ENCODE data around the gene MAGEF1.

GRCh38 chr3:184759666-184760200 lies 47.9 kb upstream of the MAGEF1 start:
- TF ChIP-seq RAD21 (IDR thresholded peaks at IDR 0.05; ENCODE audit: insufficient read depth, low read depth, low read length) (no peak), ZNF274 (IDR thresholded peaks at IDR 0.05; ENCODE audit: insufficient read depth, insufficient read length) (no peak), SIN3A (IDR thresholded peaks at IDR 0.05; ENCODE audit: low read depth, low read length) (no peak), IKZF2 (IDR thresholded peaks at IDR 0.05) (no peak), CTCF (IDR thresholded peaks at IDR 0.05 in 2 of 3, conservative IDR thresholded peaks at IDR 0.05 in 1 of 3; ENCODE audit: control insufficient read depth in 2 of 3, extremely low read depth in 1 of 3, insufficient read depth in 1 of 3, low read depth in 3 of 3, low read length in 3 of 3) (no peak), RBBP5 (conservative IDR thresholded peaks at IDR 0.05) (no peak), ZNF217 (IDR thresholded peaks at IDR 0.05) (no peak), CEBPB (IDR thresholded peaks at IDR 0.05; ENCODE audit: borderline replicate concordance in 1 of 2, low read depth in 2 of 2, low read length in 2 of 2) (no peak), ATF3 (IDR thresholded peaks at IDR 0.05; ENCODE audit: borderline replicate concordance, extremely low read depth, low read depth, low read length) (no peak)

Data from GM12878 (cell line).